AG10803 (cell line): ENCODE data around the gene OR10H2.
"Not testable (repeated sequence)": the region's sequence is repeated elsewhere in the genome, so short reads cannot be mapped to it uniquely, and the experiment has no call there.

Experiments
- DNase-seq: peaks from one replicate; pipeline ENCODE4 v3.0.0; 2010; ENCODE audit warnings: low read depth
- H3K4me3 ChIP-seq: 2 replicates; pipeline ENCODE4 v1.5.1; 2011; ENCODE audit warnings: mild to moderate bottlenecking, low read length, control low read depth
- TF ChIP-seq, protein P1 (sequence below): conservative IDR thresholded peaks from 2 replicates; pipeline ENCODE4 v1.5.1; 2011; ENCODE audit warnings: mild to moderate bottlenecking, low read length, control low read depth, inconsistent platforms

Gene OR10H2

DNA sequence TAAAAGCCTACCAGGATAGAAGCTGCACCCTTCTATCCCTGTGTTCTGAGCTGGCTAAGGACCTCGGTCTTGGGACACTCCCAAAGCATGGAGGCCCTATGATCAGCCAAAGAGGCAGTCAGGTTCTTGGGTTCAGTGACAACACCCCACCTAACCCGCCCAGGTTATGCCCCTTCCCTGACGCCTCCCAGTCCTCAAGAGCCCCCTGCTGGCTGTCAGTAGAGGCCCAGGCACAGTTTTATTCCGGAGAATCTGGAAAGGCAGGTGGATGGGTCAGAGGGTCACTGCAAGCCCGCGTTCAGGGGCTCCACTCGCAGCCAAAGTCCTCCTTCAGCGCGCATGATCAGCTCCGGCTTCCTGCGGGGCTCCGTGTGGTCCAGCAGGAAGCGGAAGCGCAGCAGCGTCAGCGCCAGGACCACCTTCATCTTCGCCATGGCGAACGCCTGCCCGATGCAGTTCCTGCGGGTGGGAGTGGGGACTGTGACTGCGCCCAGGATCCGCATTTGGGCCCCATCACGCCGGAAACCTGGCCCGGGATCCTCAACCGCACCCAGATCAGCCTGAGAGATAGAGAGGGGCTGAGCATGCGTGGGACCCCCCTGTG lies 32.2 kb downstream of the OR10H2 start:
- TF ChIP-seq, protein P1, sequence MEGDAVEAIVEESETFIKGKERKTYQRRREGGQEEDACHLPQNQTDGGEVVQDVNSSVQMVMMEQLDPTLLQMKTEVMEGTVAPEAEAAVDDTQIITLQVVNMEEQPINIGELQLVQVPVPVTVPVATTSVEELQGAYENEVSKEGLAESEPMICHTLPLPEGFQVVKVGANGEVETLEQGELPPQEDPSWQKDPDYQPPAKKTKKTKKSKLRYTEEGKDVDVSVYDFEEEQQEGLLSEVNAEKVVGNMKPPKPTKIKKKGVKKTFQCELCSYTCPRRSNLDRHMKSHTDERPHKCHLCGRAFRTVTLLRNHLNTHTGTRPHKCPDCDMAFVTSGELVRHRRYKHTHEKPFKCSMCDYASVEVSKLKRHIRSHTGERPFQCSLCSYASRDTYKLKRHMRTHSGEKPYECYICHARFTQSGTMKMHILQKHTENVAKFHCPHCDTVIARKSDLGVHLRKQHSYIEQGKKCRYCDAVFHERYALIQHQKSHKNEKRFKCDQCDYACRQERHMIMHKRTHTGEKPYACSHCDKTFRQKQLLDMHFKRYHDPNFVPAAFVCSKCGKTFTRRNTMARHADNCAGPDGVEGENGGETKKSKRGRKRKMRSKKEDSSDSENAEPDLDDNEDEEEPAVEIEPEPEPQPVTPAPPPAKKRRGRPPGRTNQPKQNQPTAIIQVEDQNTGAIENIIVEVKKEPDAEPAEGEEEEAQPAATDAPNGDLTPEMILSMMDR = no peak
- H3K4me3 ChIP-seq = no peak overlapping the region
- DNase-seq = no peak

DNA sequence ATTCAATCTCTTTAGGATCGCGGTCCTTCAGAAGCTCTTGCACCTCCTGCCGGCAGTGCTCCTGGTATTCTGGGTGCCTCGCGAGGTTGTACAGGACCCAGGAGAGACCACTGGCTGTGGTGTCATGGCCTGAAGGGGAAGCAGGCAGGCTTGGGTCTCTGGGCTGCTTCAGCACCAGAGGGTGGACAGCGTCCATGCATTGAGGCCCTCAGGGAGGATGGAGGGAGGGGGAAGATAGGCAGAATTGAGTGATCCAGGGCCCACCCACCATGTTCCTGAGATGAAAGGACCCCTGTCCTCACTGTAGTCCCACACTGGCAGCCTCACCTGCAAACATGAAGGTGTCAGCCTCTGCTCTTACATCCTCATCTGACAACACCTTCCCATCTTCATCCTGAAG lies 41.8 kb downstream of the OR10H2 start:
- DNase-seq = no peak
- TF ChIP-seq, protein P1 = no peak

DNA sequence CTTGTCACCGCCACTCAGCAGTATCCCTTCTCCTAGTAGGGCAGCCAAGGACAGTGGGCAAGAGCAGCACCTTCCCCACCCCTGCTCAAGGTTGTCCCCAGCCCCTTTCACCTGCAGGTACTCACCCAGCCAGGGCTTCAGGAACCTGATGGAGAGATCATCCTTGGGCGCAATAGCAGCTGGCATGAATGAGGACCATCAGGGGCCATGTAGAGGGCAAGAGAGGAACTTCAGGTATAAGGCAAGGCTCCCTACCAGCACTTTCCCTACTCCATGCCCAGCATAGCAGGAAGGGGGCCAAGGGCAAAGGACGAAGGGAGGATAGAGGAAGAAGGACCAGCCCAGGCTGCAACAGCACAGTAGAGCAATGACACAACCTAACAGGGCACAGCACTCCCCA lies 46.3 kb downstream of the OR10H2 start:
- H3K4me3 ChIP-seq, DNase-seq: not testable (repeated sequence)

More for the DNA sequence above, 41.8 kb downstream of the OR10H2 start:
- H3K4me3 ChIP-seq = no peak overlapping the region

DNA sequence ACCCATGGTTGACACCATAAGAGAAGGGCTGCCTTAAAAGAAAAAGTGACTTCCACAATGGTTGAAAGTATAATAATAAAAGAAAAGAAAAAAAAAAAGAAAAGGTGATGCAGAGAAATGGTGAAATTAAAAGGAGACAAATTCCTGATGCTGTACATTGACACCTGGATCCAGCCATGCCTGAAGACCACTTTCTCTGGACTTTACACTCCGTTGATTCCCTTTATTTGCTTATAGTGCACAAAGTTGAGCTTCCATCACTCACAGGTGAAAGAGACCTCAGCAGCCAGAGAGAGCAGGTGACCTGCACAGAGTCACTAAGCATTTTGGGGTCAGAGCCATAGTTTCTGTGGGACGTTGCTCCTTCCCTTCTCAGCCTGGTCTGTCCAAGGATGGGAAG lies 47.4 kb downstream of the OR10H2 start:
- no peak for DNase-seq
- no peak overlapping the region for H3K4me3 ChIP-seq
- TF ChIP-seq, protein P1 = no peak

DNA sequence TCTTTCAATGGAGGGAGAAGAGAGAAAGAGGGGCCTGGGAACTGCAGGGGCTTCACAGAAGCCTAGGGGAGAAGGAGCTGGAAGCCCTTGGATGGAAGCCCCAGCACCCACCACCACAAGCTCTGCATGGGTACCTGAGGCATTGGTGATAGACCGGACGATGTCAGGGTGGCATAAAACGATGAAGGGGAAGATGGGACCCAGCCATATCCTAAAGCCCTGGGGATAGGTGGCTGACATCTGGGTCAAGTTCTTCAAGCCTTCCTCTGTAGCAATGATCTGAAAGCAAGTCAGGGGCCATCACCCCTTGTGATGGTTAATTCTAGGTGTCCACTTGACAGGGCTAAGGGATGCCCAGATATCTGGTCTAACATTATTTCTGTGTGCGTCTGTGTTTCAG lies 48.4 kb downstream of the OR10H2 start:
- TF ChIP-seq, protein P1 = no peak
- DNase-seq = no peak
- no peak overlapping the region for H3K4me3 ChIP-seq

DNA sequence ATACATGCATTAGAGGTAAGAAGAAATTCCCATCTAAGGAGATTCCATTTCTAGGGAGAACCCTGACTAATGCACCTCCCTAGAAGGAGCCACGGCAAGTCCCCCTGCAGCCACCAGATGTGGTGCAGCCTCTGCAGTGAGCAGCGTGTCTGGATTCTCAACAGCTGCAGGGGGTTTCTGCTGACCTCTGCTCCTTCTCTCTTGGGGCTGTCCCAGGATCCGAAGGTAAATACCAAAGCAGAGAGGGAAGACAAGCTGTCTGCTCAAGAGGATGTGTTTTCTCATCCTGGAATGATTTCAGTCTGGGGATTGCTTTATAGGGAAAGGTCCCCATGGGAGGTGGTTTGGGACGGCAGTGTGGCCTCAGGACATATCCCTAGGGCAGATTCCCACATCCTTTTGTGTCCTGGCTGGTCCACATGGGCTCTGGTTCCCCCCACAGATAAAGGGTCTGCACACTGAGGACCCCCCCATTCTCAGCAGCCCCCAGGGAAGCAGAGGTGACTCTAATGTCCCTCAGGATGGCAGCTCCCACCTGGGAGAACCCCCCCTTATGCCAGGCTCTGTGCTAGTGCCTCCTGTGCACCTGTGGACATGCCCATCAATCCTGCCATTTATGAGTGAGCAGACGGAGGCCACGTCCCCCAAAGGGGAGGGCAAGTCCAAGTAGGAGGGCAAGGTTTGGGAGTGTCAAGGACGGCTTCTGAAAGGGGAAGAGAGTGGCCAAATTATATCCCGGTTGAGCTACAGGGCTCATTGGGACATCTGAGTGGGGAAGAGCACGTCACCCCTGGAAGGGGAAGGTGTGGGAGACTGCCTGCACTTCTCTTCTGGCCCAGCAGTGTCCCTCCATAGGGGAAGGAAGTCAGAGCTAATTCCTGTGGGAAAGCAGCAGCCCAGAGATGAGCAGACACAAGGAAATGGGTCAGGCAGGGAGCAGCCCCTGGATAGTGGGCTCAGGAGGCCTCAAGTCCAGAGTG lies 49.5 kb downstream of the OR10H2 start:
- DNase-seq = no peak
- no peak overlapping the region for H3K4me3 ChIP-seq
- TF ChIP-seq, protein P1 = no peak
